ENCODE results near the gene RYR3. TPM values are rescaled to one million over a fixed set of nuclear protein-coding genes. Genes with fewer than 3 reads are reported as not detected.

The RYR3 gene
- total RNA-seq, 1 experiment from 2014 or later: not detected

GRCh38 chr15:33654860-33655259, 344.1 kb downstream of the RYR3 start:
- intact Hi-C loops (cut with micrococcal nuclease): no loop called here
- CTCF ChIA-PET: interaction anchor here (0.6 to 1.4 kb wide), 8 partner anchors 20 to 454 kb away, joined by 3 read pairs; no protein-coding TSS in a partner anchor
- peak; percentile 36 for DNase-seq (ENCODE audit: unreplicated experiment)

GRCh38 chr15:33655488-33655887, 344.7 kb downstream of the RYR3 start:
- no peaks in the 10 kb centered on the region for H3K4me1 Mint-ChIP-seq (ENCODE audit: insufficient read depth, unreplicated experiment)
- H3K36me3 Mint-ChIP-seq (ENCODE audit: insufficient read depth, unreplicated experiment): no peaks in the 10 kb centered on the region
- no peak for DNase-seq (ENCODE audit: unreplicated experiment)
- peaks cover 16% of the 10 kb centered on the region for H3K27me3 Mint-ChIP-seq (ENCODE audit: insufficient read depth, unreplicated experiment)
- no peak overlapping the region for H3K4me3 Mint-ChIP-seq (ENCODE audit: unreplicated experiment)
- BruUV-seq (replicated peaks): no TSS peak
- POLR2A ChIA-PET: no interaction called here
- TF ChIP-seq CTCF (IDR thresholded peaks at IDR 0.05; ENCODE audit: unreplicated experiment): no peak
- CTCF ChIA-PET: interaction anchor here (0.6 to 1.4 kb wide), 7 partner anchors 19 to 455 kb away, joined by 3 read pairs; no protein-coding TSS in a partner anchor
- intact Hi-C loops (cut with micrococcal nuclease): no loop called here
- H3K27ac Mint-ChIP-seq (ENCODE audit: low read depth, unreplicated experiment): no peak overlapping the region
- no peaks in the 10 kb centered on the region for H3K9me3 Mint-ChIP-seq (ENCODE audit: unreplicated experiment)

More at GRCh38 chr15:33654860-33655259, 344.1 kb downstream of the RYR3 start:
- H3K27ac Mint-ChIP-seq (ENCODE audit: low read depth, unreplicated experiment): no peak overlapping the region
- POLR2A ChIA-PET: no interaction called here
- H3K4me1 Mint-ChIP-seq (ENCODE audit: insufficient read depth, unreplicated experiment): no peaks in the 10 kb centered on the region
- BruUV-seq (replicated peaks): no TSS peak
- no peak for TF ChIP-seq CTCF (IDR thresholded peaks at IDR 0.05; ENCODE audit: unreplicated experiment)
- peaks cover 16% of the 10 kb centered on the region for H3K27me3 Mint-ChIP-seq (ENCODE audit: insufficient read depth, unreplicated experiment)
- H3K4me3 Mint-ChIP-seq (ENCODE audit: unreplicated experiment): no peak overlapping the region
- no peaks in the 10 kb centered on the region for H3K36me3 Mint-ChIP-seq (ENCODE audit: insufficient read depth, unreplicated experiment)
- no peaks in the 10 kb centered on the region for H3K9me3 Mint-ChIP-seq (ENCODE audit: unreplicated experiment)

GRCh38 chr15:33656168-33656567, 345.4 kb downstream of the RYR3 start:
- CTCF ChIA-PET: interaction anchor here (0.6 to 1.4 kb wide), 2 partner anchors 26 to 73 kb away, joined by 3 read pairs; no protein-coding TSS in a partner anchor
- H3K4me1 Mint-ChIP-seq (ENCODE audit: insufficient read depth, unreplicated experiment): no peaks in the 10 kb centered on the region
- no peak for DNase-seq (ENCODE audit: unreplicated experiment)

GRCh38 chr15:33660151-33660550, 349.4 kb downstream of the RYR3 start:
- POLR2A ChIA-PET: no interaction called here
- Mint-ChIP-seq H3K36me3 (ENCODE audit: insufficient read depth, unreplicated experiment) (no peaks in the 10 kb centered on the region), H3K27me3 (ENCODE audit: insufficient read depth, unreplicated experiment) (peaks cover 27% of the 10 kb centered on the region), H3K27ac (ENCODE audit: low read depth, unreplicated experiment) (no peak overlapping the region), H3K4me1 (ENCODE audit: insufficient read depth, unreplicated experiment) (no peaks in the 10 kb centered on the region), H3K9me3 (ENCODE audit: unreplicated experiment) (no peaks in the 10 kb centered on the region), H3K4me3 (ENCODE audit: unreplicated experiment) (no peak overlapping the region)
- DNase-seq (ENCODE audit: unreplicated experiment): no peak
- CTCF ChIA-PET: interaction anchor here (1.1 kb wide), 1 partner anchor 363 kb away, joined by 3 read pairs; no protein-coding TSS in a partner anchor
- TF ChIP-seq CTCF (IDR thresholded peaks at IDR 0.05; ENCODE audit: unreplicated experiment): no peak
- intact Hi-C loops (cut with micrococcal nuclease): no loop called here
- no TSS peak for BruUV-seq (replicated peaks)

More at GRCh38 chr15:33656168-33656567, 345.4 kb downstream of the RYR3 start:
- Mint-ChIP-seq H3K27ac (ENCODE audit: low read depth, unreplicated experiment) (no peak overlapping the region), H3K27me3 (ENCODE audit: insufficient read depth, unreplicated experiment) (peaks cover 21% of the 10 kb centered on the region), H3K36me3 (ENCODE audit: insufficient read depth, unreplicated experiment) (no peaks in the 10 kb centered on the region), H3K9me3 (ENCODE audit: unreplicated experiment) (no peaks in the 10 kb centered on the region), H3K4me3 (ENCODE audit: unreplicated experiment) (no peak overlapping the region)
- intact Hi-C loops (cut with micrococcal nuclease): no loop called here
- BruUV-seq (replicated peaks): no TSS peak
- no peak for TF ChIP-seq CTCF (IDR thresholded peaks at IDR 0.05; ENCODE audit: unreplicated experiment)
- POLR2A ChIA-PET: no interaction called here

All from MCF 10A (cell line).